Left lobe of liver (tissue), 2 donors: Measurements from ENCODE around the gene NUP205. TPM values are rescaled to one million over a fixed set of nuclear protein-coding genes. Genes with fewer than 3 reads are reported as not detected.

Experiments used
- ATAC-seq: fragments of 200-7000 bp; cut with Tn5 transposase; one replicate; pipeline ENCODE4 v1.9.1; 2020; ENCODE audit warnings: mild to moderate bottlenecking, moderate library complexity
- DNase-seq: peaks from one replicate; pipeline ENCODE4 v3.0.0-alpha.2; 2020; ENCODE audit warnings: low spot score
- total RNA-seq: library from RNA; stranded (reverse); gene quantifications from one replicate; pipeline ENCODE4 v1.2.1, GENCODE V29; 2021
- donor health status: DM: no; HTN: no; CAD: no; lungs with moderate emphysema.
- donor health status: DM: no; HTN: yes; CAD: no.

Gene NUP205
- 12.2 TPM for total RNA-seq

- DNase-seq, result peak; percentile 81
Observed at GRCh38 chr7:135557455-135558336, at the start of gene NUP205. Gene NUP205 (plus strand): TSS chr7:135557917. CDS start chr7:135557945, 28 bp downstream.

GRCh38 chr7:135508883-135509588, 48.7 kb upstream of the NUP205 start:
- DNase-seq (peak; percentile 47), ATAC-seq (peak; percentile 36)

More at GRCh38 chr7:135557455-135558336, at the start of gene NUP205:
- peak; percentile 94 for ATAC-seq

- DNase-seq (no peak), ATAC-seq (no peak)
Observed at GRCh38 chr7:135509589-135509838, 48.2 kb upstream of the NUP205 start.

- peak; percentile 98 for DNase-seq
- peak; percentile 95 for ATAC-seq
Observed at GRCh38 chr7:135509839-135510591, 47.7 kb upstream of the NUP205 start, which contains the start of gene CNOT4. Gene CNOT4 (minus strand): TSS chr7:135510102. CDS start chr7:135438331, 71,771 bp downstream.

GRCh38 chr7:135510592-135511183, 47.0 kb upstream of the NUP205 start:
- ATAC-seq (no peak), DNase-seq (no peak)

GRCh38 chr7:135512135-135512887, 45.4 kb upstream of the NUP205 start:
- ATAC-seq (peak; percentile 33), DNase-seq (no peak)

GRCh38 chr7:135514856-135515255, 42.9 kb upstream of the NUP205 start:
- DNase-seq, result no peak
- no peak for ATAC-seq

GRCh38 chr7:135517060-135517459, 40.7 kb upstream of the NUP205 start:
- ATAC-seq (no peak), DNase-seq (no peak)

- ATAC-seq (no peak), DNase-seq (no peak)
Observed at GRCh38 chr7:135518748-135519147, 39.0 kb upstream of the NUP205 start.

- ATAC-seq, result no peak
Observed at GRCh38 chr7:135519233-135519688, 38.5 kb upstream of the NUP205 start.

GRCh38 chr7:135519871-135520270, 37.8 kb upstream of the NUP205 start:
- ATAC-seq (no peak), DNase-seq (no peak)

More at GRCh38 chr7:135519233-135519688, 38.5 kb upstream of the NUP205 start:
- no peak for DNase-seq

GRCh38 chr7:135522509-135522908, 35.2 kb upstream of the NUP205 start:
- DNase-seq (no peak), ATAC-seq (no peak)

- ATAC-seq, result no peak
Observed at GRCh38 chr7:135523146-135523545, 34.6 kb upstream of the NUP205 start.

GRCh38 chr7:135525426-135525825, 32.3 kb upstream of the NUP205 start:
- ATAC-seq (no peak), DNase-seq (no peak)

More at GRCh38 chr7:135523146-135523545, 34.6 kb upstream of the NUP205 start:
- no peak for DNase-seq

GRCh38 chr7:135527025-135527424, 30.7 kb upstream of the NUP205 start:
- DNase-seq (no peak), ATAC-seq (no peak)

- ATAC-seq, result peak; percentile 64
- no peak for DNase-seq
Observed at GRCh38 chr7:135536150-135536549, 21.6 kb upstream of the NUP205 start.

GRCh38 chr7:135537453-135537852, 20.3 kb upstream of the NUP205 start:
- ATAC-seq (no peak), DNase-seq (no peak)

- DNase-seq (no peak), ATAC-seq (no peak)
Observed at GRCh38 chr7:135537905-135538304, 19.8 kb upstream of the NUP205 start.

- DNase-seq (no peak), ATAC-seq (no peak)
Observed at GRCh38 chr7:135538376-135538775, 19.3 kb upstream of the NUP205 start.

GRCh38 chr7:135539629-135540028, 18.1 kb upstream of the NUP205 start:
- DNase-seq (no peak), ATAC-seq (peak; percentile 32)
